HG03060 (cell line): ENCODE data around the gene KIAA0319L.

Experiments
- ATAC-seq: cut with Tn5 transposase; IDR thresholded peaks from one replicate; pipeline ENCODE4 v1.9.1; 2021; ENCODE audit warnings: low read depth, moderate number of reproducible peaks; ENCODE audit not compliant: unreplicated experiment

KIAA0319L gene

DNA sequence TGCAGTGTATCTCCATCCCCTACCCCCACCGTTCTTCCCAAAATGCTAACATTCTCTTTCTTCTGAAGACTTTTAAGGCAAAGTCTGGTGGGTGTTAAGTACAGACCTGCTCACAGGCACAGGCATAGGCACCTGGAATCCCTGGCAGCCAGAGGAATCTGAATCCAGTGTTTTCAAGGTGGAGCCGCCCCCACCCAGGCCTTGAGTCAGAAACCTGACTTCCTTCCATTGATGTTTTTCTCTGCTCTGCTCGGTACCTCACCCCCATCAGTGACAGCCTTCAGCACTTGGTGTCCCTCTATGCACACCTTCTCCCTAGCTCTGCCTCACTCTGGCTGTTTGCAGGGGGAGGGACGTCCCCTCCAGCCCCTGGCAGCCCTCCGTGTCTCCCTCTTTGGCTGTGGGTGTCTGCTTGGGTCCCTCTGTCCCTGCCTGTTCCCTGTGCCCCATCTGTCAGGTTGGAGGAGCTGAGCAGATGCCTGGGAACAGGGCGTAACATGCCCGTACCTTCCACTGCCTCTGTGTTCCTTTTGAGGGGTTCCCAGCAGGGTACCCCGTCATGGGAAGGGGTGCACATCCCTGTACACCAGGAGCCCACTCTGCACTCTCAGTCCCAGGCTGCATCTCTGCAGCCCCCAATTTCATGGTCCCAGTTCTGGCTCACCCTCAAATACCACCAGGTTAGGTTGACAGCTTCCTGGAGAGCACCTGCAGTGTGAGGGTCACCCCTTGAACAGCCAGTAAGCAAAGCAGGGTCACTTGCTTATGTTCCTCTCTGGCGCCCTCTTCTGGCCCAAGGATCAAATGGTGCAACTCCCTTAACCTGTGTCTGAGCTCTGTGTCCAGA is 7.1 kb upstream of the KIAA0319L start:
- ATAC-seq, result no peak

DNA sequence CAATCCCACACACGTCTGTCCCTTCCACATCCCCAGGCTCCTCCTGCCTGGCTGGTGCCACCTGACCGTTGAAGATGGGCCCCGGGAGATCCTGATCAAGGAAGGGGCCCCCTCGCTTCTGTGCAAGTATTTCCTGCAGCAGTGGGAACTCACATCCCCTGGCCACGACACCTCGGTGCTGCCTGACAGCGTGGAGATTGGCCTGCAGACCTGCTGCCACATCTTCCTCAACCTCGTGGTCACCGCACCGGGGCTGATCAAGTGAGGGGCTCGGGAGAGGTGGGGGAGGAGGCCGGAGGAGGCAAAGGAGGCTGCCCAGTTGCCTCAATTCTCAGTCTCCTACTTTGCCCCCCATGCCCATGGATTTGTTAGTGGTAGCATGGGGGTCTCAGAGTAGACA is 6.0 kb upstream of the KIAA0319L start:
- no peak for ATAC-seq

DNA sequence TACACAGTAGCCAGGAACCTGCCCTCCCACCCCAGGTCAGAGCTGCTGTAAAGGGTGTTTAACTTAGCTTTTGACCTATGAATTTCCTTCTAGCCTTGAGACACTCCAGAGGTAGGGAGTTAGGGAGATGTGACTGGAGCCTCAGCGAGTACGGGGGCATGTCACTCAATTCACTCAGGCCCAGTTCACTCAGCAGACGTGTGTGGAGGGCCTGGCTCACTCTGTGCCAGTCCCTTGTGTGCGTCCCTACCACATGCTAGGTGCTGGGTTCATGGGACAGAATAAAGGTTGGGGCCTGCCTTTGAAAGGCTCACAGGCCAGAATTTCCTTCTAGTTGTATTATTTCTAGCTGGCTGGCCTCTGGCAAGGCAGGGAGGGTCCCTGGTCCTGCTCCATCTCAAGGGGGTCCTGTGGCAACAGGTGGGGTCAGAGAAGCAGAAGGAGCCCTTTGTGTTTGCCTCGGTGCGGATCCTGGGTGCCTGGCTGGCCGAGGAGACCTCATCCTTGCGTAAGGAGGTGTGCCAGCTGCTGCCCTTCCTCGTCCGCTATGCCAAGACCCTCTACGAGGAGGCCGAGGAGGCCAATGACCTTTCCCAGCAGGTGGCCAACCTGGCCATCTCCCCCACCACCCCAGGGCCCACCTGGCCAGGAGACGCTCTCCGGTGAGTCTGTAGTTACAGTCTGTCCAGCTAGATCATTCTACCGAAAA is 4.9 kb upstream of the KIAA0319L start:
- ATAC-seq, result no peak

DNA sequence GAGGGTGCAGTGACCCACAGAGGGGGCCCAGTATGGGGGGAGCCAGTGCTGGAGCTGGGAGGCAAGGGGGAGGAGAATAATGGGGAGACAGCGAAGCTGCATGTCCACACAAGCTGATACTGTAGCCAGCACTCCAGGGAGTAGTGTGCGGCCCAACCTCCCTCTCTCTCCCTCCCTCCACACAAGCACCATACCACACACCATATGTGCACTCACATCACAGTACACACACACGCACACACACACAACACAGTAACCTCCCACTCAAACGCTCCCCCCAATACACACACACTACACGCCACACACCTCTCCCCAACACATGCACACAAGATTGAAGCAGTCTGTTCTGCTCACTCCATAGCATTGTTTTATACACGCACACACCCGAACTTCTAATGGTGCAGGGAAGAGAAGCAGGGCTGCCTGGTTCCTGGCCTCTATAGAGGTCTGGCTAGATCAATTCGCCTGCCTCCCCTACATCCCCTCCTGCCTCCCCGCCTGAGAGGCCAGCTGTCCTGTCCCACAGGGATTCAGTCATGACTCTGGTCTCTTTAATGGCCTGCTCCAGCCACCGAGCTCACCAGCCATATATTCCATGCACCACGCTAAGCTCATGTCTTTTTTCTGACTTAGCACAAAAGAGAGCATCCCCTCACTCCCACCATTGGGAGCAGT is 4.2 kb upstream of the KIAA0319L start:
- ATAC-seq, result no peak

DNA sequence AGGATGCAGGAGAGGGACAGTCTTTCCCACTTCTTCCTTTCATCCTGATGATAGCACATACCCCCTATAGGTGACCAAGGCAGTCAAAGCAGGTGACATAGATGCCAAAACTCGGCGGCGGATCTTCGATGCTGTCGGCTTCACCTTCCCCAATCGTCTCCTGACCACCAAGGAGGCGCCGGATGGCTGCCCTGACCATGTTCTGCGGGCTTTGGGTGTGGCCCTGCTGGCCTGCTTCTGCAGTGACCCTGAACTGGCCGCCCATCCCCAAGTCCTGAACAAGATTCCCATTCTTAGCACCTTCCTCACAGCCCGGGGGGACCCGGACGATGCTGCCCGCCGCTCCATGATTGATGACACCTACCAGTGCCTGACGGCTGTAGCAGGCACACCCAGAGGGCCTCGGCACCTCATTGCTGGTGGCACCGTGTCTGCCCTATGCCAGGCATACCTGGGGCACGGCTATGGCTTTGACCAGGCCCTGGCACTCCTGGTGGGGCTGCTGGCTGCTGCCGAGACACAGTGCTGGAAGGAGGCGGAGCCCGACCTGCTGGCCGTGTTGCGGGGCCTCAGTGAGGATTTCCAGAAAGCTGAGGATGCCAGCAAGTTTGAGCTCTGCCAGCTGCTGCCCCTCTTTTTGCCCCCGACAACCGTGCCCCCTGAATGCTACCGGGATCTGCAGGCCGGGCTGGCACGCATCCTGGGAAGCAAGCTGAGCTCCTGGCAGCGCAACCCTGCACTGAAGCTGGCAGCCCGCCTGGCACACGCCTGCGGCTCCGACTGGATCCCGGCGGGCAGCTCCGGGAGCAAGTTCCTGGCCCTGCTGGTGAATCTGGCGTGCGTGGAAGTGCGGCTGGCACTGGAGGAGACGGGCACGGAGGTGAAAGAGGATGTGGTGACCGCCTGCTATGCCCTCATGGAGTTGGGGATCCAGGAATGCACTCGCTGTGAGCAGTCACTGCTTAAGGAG is 3.3 kb upstream of the KIAA0319L start:
- no peak for ATAC-seq

DNA sequence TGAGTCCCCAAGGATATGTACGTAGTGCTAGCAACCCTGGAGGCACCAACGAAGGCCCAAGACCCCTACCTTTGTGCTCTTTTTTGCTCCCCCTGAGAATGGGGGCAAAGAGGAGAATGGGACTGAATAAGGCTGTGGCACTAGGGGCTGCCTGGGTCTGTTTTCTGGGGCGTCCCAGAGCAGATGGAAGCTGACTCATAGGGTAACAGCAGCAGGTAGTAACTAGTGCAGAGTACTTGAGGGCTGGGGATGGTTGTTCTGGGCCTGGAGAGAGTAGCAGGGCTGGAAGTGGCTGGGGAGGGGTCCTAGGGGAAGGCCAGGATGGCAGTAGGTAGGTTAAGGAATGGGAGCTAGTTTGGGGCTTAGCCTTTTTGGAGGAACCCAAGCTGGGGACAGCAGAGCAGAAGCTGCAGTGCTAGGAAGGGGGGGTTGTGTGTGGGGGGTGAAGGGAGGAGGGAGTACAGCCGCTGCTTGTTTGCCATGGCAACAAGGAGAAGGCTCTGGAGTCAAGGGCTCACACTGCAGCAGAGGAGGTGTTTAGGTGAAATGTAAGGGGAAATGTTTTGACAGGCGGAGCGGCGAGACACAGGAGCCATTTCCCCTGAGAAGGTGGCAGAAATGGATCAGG is 2.2 kb upstream of the KIAA0319L start:
- no peak for ATAC-seq

DNA sequence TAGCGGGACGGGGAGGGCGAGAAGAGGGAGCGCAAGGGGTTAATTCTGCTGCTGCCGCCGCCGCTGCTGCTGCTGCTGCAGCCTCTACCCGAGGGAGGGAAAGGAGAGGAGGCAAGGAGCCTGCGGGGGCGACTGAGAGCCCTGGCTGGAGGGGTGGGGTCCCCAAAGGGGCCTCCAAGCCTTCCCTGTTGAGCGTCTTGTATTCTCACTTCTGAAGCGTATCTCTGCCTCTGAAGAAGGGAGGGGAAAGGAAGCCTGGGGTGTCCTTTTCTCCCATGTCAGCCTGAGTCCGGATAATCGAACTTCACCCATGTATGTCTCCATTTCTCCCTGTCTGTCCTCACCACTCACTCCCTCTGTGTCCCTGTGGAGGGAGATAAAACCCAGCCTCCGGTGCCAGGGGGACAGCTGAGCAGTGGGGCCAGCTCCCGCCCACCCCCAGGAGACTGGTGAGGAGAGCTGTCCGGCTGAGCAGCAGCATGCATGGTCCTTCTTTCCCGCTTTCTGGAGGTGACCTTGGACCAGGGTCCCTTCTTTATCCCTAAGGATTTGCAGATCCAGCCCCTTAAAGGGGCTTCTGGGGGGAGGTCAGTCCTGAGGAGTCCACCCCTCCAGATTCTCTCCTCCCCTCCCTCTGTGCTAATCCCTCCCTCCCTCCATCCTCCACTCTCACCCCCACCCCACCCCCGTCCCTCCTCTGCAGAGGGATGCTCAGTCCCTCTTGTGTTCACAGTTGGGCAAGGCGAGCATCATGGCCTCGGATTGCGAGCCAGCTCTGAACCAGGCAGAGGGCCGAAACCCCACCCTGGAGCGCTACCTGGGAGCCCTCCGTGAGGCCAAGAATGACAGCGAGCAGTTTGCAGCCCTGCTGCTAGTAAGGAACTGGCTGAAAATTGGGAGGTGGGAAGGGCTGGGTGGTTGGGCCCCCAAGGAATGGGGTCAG is 1.4 kb upstream of the KIAA0319L start:
- no peak for ATAC-seq

DNA sequence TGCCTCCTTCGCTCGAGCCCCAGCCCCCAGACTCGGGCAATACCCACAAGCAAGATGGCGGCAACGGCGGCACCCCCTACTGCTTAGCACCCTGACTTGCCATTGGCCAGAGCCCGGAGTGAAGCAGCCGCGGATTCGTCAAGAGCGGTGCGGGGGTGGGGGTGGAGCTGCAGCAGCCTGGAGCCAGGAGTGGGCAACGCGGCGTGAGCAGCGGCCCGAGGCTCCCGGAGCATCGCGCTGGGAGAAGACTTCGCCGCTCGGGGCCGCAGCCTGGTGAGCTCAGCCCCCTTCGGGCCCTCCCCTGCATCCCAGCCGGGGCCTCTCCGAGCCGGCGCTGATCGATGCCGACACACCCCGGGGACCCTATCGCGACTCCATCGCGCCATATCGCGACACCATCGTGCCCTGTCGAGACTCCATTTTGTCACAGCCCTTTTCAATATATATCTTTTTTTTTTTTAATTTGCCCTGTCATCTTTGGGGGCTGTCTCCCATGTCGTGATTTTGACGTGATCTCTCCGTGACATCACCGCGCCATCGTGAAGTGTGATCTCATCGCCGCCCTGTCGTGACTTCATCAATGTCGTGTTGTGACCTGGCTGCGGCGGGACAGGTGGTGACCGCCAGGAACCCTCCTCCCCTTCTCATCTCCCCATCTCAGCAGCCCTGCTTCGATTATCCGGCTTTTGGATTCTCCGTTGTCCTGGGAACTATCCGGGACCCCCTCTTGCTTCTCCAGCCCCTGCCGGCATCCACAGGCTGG is 589 bp upstream of the KIAA0319L start, which contains the start of gene NCDN:
Gene NCDN, plus strand, starts transcription at position 189 of the 763 bp plus-strand sequence. Its CDS starts 392 bp downstream, at position 581.
- peak; percentile 50 for ATAC-seq

DNA sequence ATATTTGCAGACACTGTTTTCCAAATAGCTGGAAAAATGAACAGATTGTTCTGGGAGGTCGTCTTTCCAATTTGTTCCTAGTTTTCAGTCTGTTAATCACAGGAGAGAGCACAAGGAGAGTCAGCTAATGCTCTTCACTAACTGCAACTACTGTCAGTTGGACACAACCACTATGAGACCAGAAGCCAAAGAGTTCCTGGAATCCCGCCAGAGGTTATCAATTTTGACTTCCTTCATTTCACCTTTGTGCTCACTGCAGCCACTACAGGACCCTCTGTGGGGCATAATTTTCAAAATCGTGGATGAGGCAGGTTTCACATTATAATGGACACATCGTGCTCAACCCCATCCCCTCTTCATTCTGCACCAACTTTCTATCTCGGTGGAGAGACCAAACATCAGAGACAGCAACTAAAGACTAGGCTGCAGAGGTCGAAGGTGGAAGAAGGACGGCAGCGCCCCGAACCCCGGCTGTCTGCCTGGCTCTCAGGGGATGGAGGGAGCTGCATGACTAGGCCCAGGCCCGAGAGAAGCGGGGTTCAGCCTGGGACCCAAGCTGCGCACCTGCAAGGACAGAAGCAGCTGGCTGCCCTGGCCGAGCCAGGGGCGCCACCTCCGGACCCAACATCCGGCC is 602 bp downstream of the KIAA0319L start:
- no peak for ATAC-seq

DNA sequence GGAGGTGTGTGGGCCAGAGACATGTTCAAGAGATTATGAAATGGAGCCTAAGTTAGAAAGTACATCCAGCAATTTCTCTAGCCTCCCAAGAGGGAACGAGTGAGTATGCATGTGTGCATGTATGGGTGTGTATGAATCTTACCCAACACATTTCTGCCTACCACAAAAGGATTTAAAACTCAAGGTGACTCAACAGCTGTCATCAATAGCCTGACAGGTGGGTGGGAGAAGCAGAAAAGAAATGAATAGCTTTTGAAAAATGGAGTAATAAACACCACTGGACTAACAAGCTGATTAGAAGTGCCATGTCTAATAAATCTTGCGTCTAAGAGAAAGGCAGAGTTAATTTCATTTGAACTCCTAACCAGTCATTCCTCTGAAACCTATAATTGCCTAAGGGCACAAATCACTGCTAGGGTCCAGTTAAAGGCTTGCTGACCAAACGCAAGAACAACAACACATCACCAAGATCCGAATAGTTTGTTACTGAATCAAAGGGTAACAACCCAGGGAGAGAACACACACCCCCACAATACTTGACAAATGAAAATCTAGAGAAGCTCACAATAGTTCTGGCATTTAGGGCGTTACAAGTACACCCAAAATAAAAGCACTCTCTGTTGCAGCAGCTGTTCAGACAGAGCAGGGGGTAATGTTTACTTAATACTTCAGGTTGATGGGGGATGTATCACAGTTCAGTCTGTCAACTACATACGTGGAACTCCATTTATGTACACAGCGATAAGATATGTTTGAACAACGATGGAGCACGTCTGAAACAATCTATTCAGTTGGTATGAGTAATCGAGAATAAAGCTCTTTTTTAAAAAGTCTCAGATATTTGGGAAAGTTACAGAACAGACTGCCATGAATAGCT is 1.4 kb downstream of the KIAA0319L start:
- no peak for ATAC-seq

DNA sequence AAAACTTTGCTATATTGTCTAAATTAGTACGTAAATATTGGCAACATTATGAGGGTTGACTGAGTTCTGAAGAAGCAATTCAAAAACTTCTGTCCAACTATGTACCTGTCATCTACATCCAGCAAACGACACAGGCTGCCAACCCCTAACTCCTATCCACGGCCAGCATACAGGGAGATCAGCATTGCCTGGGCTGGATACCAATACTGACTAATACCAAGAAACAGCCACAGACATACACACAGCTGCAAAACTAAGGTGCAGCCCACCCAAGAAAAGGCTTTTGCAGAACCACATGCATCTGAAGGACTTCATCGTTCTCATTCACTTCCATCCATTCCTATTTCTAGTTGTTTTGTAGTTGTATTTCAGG is 2.0 kb downstream of the KIAA0319L start:
- ATAC-seq, result no peak

DNA sequence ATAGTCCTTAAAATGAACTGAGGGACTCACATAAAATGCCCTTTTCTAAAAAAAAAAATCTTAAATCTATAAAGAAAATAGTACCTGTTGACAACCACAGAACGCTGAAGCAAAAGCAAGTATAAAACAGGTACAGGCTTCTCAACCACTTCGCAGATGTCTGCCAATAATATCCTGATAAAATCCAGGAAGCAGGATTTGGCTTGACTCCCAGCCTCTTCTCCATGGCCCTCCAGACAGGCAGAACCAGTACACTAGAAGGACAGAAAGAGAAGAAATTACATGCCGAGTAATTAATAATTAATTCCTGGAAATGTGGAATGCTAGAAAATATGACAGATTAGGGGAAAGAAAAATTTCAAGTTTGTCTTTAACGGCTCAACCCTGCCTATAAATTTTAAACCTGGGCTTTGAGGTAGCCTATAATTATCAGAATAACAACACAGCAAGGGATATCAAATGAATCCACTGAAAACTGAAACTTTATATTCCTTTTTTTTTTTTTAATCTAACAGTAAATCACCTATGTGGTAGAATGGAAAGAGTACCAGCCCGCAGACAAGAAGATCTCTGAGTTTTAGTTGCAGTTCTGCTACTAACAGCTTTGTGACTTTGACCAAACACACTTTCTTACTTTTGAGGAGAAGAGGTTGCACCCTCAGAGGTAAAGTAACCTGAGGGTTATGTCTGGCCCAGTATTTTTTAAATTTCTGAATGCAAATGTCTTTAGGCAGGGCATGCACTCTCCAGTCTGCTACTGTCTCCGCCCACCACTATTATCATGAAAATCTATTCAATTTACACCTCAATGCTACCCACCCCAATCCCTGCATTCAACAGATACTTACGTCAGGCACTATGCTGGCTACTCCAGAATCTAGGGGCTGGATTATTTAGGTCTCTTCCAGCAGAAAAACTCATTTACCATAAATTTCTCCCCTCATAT is 2.7 kb downstream of the KIAA0319L start:
- no peak for ATAC-seq

DNA sequence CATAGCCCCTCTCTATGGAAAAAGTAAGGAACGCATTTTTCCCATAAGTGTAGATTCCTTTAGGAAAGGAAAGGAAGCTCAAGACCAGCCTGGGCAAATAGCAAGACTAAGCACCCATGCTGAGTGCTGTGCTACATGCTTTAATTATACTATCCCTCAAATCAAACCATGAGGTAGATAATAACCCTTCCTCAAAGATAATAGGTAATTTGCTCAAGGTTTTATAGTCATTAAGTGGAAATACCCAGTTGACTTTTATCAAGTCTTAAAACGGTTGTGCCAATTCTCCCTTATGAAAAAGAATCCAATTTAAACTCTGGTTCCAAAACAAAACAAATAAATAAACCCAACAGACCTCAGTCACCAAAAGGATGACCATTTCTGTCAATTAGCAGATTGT is 3.4 kb downstream of the KIAA0319L start:
- ATAC-seq, result no peak

DNA sequence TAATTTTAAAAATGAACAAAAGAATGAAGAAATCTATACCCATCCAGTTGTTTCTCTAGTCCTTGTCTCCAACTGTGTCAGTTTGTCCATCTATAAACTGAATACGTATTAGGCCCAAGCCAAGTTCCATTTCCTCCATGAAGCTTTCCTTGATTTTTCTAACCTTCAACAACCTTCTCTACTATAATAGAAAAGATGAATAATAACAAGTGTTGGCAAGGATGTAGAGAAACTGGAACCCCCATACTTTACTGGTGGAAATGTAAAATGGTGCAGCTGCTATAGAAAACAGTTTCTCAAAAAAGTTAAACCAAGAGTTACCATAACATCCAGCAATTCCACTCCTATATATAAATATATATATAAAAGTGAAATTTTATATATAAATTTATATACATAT is 10.6 kb downstream of the KIAA0319L start:
- ATAC-seq, result no peak

DNA sequence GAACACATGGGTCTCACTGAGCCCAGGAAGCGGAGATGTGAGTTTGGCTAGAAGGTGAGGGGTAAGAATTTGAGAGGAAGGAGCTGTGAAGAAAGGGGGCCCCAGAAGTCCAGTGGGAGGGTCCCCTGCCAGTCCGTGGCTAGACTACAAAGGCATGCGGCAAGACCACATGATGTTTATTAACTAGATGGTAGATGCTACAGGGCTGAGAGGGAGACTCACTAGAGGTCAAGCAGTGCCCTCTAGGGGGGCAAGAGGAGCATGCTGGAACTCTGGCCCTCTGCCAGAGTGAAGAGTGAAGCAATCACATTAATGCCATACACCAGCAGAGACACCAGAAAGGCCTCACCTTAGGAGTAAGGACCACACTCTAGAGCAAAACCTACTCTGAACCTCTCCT is 12.2 kb downstream of the KIAA0319L start:
- no peak for ATAC-seq
